ENCODE data around the gene ALKBH2.

DNA sequence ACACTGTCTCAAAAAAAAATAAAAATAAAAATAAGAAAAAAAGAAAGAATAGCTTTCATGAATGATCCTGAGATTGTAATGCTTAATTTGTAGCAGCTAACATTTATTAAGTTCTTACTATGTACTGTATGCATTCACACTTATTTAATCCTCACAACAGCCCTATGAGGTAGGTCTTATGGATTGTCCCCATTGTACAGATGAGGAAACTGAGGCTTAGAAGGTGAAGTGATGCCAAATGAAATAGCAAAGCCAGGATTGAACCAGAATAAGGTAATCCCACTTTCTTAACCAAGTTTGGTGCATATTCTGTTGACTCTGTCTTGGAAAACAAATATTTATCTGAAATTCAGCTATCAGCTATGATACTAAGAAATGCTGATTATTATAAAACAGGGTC is 38.8 kb downstream of the ALKBH2 start:
- TF ChIP-seq ZNF565 (CRISPR knock-in tag; conservative IDR thresholded peaks at IDR 0.05; ENCODE audit: low read depth), result no peak
- no peak for TF ChIP-seq ARNTL (CRISPR knock-in tag; IDR thresholded peaks at IDR 0.05; ENCODE audit: borderline replicate concordance, low read depth)
- no peak for TF ChIP-seq SNAI2 (CRISPR knock-in tag; IDR thresholded peaks at IDR 0.05)
- TF ChIP-seq ZC3H10 (CRISPR knock-in tag; IDR thresholded peaks at IDR 0.05), result no peak
- no peak for TF ChIP-seq OSR1 (CRISPR knock-in tag; IDR thresholded peaks at IDR 0.05)
